Measurements from ENCODE around the gene GRID1. TPM values are rescaled to one million over a fixed set of nuclear protein-coding genes. Genes with fewer than 3 reads are reported as not detected.

The GRID1 gene
- total RNA-seq, 1 donor = not detected

- TF ChIP-seq CTCF (IDR thresholded peaks at IDR 0.05; ENCODE audit: insufficient read depth, low read depth, low read length) = no peak
- H3K4me3 ChIP-seq (ENCODE audit: low read depth, low read length) = no peak overlapping the region
- no peak for DNase-seq (ENCODE audit: low read depth)
These were observed 691.7 kb downstream of the GRID1 start for GRCh38 chr10:85674851-85675250.

- no peak for TF ChIP-seq CTCF (IDR thresholded peaks at IDR 0.05; ENCODE audit: insufficient read depth, low read depth, low read length)
- no peak for DNase-seq (ENCODE audit: low read depth)
- no peak overlapping the region for H3K4me3 ChIP-seq (ENCODE audit: low read depth, low read length)
These were observed 693.3 kb downstream of the GRID1 start for GRCh38 chr10:85673270-85673669.

GRCh38 chr10:85671530-85671929 is 695.1 kb downstream of the GRID1 start:
- TF ChIP-seq CTCF (IDR thresholded peaks at IDR 0.05; ENCODE audit: insufficient read depth, low read depth, low read length) = no peak
- H3K4me3 ChIP-seq (ENCODE audit: low read depth, low read length) = no peak overlapping the region
- DNase-seq (ENCODE audit: low read depth) = no peak

- no peak for TF ChIP-seq CTCF (IDR thresholded peaks at IDR 0.05; ENCODE audit: insufficient read depth, low read depth, low read length)
- H3K4me3 ChIP-seq (ENCODE audit: low read depth, low read length) = no peak overlapping the region
- DNase-seq (ENCODE audit: low read depth) = no peak
These were observed 698.1 kb downstream of the GRID1 start for GRCh38 chr10:85668522-85668921.

GRCh38 chr10:85667638-85668233 is 698.9 kb downstream of the GRID1 start:
- no peak for DNase-seq (ENCODE audit: low read depth)
- no peak overlapping the region for H3K4me3 ChIP-seq (ENCODE audit: low read depth, low read length)
- no peak for TF ChIP-seq CTCF (IDR thresholded peaks at IDR 0.05; ENCODE audit: insufficient read depth, low read depth, low read length)

GRCh38 chr10:85666987-85667386 is 699.6 kb downstream of the GRID1 start:
- DNase-seq (ENCODE audit: low read depth) = no peak
- H3K4me3 ChIP-seq (ENCODE audit: low read depth, low read length) = no peak overlapping the region
- no peak for TF ChIP-seq CTCF (IDR thresholded peaks at IDR 0.05; ENCODE audit: insufficient read depth, low read depth, low read length)

GRCh38 chr10:85666102-85666501 is 700.5 kb downstream of the GRID1 start:
- H3K4me3 ChIP-seq (ENCODE audit: low read depth, low read length) = no peak overlapping the region

More at GRCh38 chr10:85666102-85666501, 700.5 kb downstream of the GRID1 start:
- DNase-seq (ENCODE audit: low read depth) = no peak
- TF ChIP-seq CTCF (IDR thresholded peaks at IDR 0.05; ENCODE audit: insufficient read depth, low read depth, low read length) = no peak

All from fibroblast of villous mesenchyme (primary cell).